HEK293 (cell line): Measurements from ENCODE around the gene BCL7C.

Experiments used
- CTCF ChIA-PET: fragments of 350-600 bp; formaldehyde crosslinking; extraction: SDS; loops from one replicate; lab custom pipeline; 2021; ENCODE audit warnings: antibody characterized with exemption; lab: Yijun Ruan, JAX
- POLR2A ChIA-PET: fragments of 300-600 bp; formaldehyde crosslinking; extraction: SDS; loops from one replicate; lab custom pipeline; 2020; ENCODE audit warnings: antibody characterized with exemption, inconsistent platforms; lab: Yijun Ruan, JAX
- H3K27ac ChIP-seq: fragments of 200-500 bp; sonication (Bioruptor generic); 2 replicates; pipeline ENCODE4 v1.5.1; 2014; ENCODE audit warnings: low read depth, low read length, control low read depth, inconsistent platforms; ENCODE audit errors: extremely low read depth
- H3K36me3 ChIP-seq, 2 experiments: fragments of 200-500 bp in 1 of 2; sonication (Bioruptor generic) in 1 of 2; 1 replicate in 1 of 2; 2 replicates in 1 of 2; pipeline ENCODE4 v1.5.1; 2014 to 2017; ENCODE audit warnings: inconsistent platforms in 2 of 2, low read length in 2 of 2; ENCODE audit not compliant: control insufficient read depth in 2 of 2, insufficient read depth in 1 of 2
- H3K4me1 ChIP-seq: fragments of 200-500 bp; sonication (Bioruptor generic); 2 replicates; pipeline ENCODE4 v1.5.1; 2014; ENCODE audit warnings: mild to moderate bottlenecking, low read length, inconsistent platforms; ENCODE audit not compliant: control insufficient read depth, insufficient read depth
- H3K4me3 ChIP-seq: 2 replicates; pipeline ENCODE4 v1.5.1; 2011; ENCODE audit warnings: low read depth, mild to moderate bottlenecking, control low read depth, low read length, moderate library complexity
- H3K9me3 ChIP-seq: fragments of 200-500 bp; sonication (Bioruptor generic); 2 replicates; pipeline ENCODE4 v1.5.1; 2014; ENCODE audit warnings: low read depth, low read length, inconsistent platforms; ENCODE audit not compliant: control insufficient read depth, insufficient read depth
- ELK4 ChIP-seq: IDR thresholded peaks from 2 replicates; pipeline ENCODE4 v1.6.1; 2011; ENCODE audit warnings: mild to moderate bottlenecking, low read depth, low read length, borderline replicate concordance
- HOXD13 ChIP-seq: sonication (generic); formaldehyde crosslinking; IDR thresholded peaks from 2 replicates; pipeline ENCODE4 v1.8.0; 2022; ENCODE audit warnings: missing genetic modification reagents, borderline replicate concordance
- OSR2 ChIP-seq: fragments of 450-650 bp; formaldehyde crosslinking; IDR thresholded peaks from 2 replicates; pipeline ENCODE4 v1.5.1; 2016; ENCODE audit warnings: missing biosample characterization, missing genetic modification characterization
- PRDM1 ChIP-seq: fragments of 450-650 bp; formaldehyde crosslinking; IDR thresholded peaks from 2 replicates; pipeline ENCODE4; 2016; ENCODE audit warnings: missing biosample characterization, missing genetic modification characterization
- REPIN1 ChIP-seq: fragments of 450-650 bp; formaldehyde crosslinking; IDR thresholded peaks from 2 replicates; pipeline ENCODE4 v1.5.1; 2017; ENCODE audit warnings: missing biosample characterization, missing genetic modification characterization, low read depth
- ZBTB20 ChIP-seq: fragments of 450-650 bp; formaldehyde crosslinking; IDR thresholded peaks from 2 replicates; pipeline ENCODE4 v1.5.1; 2016; ENCODE audit warnings: missing biosample characterization, missing genetic modification characterization
- ZNF140 ChIP-seq: fragments of 450-650 bp; formaldehyde crosslinking; IDR thresholded peaks from 2 replicates; pipeline ENCODE4 v1.5.1; 2016; ENCODE audit warnings: missing biosample characterization, missing genetic modification characterization
- ZNF501 ChIP-seq: fragments of 450-650 bp; formaldehyde crosslinking; IDR thresholded peaks from 2 replicates; pipeline ENCODE4 v1.5.1; 2016; ENCODE audit warnings: missing biosample characterization, missing genetic modification characterization
- ZNF558 ChIP-seq: fragments of 450-650 bp; formaldehyde crosslinking; IDR thresholded peaks from 2 replicates; pipeline ENCODE4 v1.5.1; 2016; ENCODE audit warnings: missing biosample characterization, missing genetic modification characterization
- ZNF600 ChIP-seq: fragments of 450-650 bp; formaldehyde crosslinking; IDR thresholded peaks from 2 replicates; pipeline ENCODE4 v1.5.1; 2016; ENCODE audit warnings: missing biosample characterization, missing genetic modification characterization
- ZNF785 ChIP-seq: fragments of 450-650 bp; formaldehyde crosslinking; IDR thresholded peaks from 2 replicates; pipeline ENCODE4 v1.5.1; 2016; ENCODE audit warnings: missing biosample characterization, missing genetic modification characterization
- TF ChIP-seq, protein P1 (sequence below): fragments of 450-650 bp; formaldehyde crosslinking; IDR thresholded peaks from 2 replicates; pipeline ENCODE4 v1.5.1; 2017; ENCODE audit warnings: missing biosample characterization, missing genetic modification characterization
- TF ChIP-seq, protein P2 (sequence below): fragments of 450-650 bp; formaldehyde crosslinking; IDR thresholded peaks from 2 replicates; pipeline ENCODE4 v1.5.0; 2017; ENCODE audit warnings: missing biosample characterization, missing genetic modification characterization, borderline replicate concordance
- TF ChIP-seq, protein P3 (sequence below): fragments of 450-650 bp; formaldehyde crosslinking; IDR thresholded peaks from 2 replicates; pipeline ENCODE4 v1.5.1; 2016; ENCODE audit warnings: missing biosample characterization, missing genetic modification characterization
- TF ChIP-seq, protein P4 (sequence below): fragments of 450-650 bp; formaldehyde crosslinking; IDR thresholded peaks from 2 replicates; pipeline ENCODE4 v1.5.1; 2016; ENCODE audit warnings: missing biosample characterization, missing genetic modification characterization

Gene BCL7C

GRCh38 chr16:30885196-30885595 is 8.7 kb downstream of the BCL7C start:
- no peak overlapping the region for H3K27ac ChIP-seq
- CTCF ChIA-PET: no interaction called here

DNA sequence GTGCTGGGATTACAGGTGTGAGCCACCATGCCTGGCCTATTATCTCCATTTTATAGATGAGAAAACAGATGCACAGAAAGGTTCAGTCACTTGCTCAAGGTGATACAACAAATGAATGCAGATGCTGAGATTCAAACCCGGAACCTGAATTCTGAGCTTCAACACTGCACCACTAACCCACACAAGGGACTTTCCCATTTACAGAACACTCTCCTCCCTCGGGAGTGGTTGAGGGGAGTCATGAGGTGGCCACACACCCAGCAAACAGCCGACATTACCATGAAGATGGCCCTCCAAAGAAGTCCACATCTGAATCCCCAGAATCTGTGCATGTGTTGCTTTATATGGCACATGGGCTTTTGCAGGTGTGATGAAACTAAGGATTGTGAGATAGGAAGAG is 9.1 kb downstream of the BCL7C start:
- CTCF ChIA-PET: no interaction called here
- Histone ChIP-seq H3K4me1 (no peaks in the 10 kb centered on the region), H3K27ac (no peak overlapping the region), H3K4me3 (no peak overlapping the region)
- TF ChIP-seq OSR2 (tag by site-specific recombination) (no peak), ZNF558 (no peak), ELK4 (no peak), ZBTB20 (tag by site-specific recombination) (peak; percentile 28; the same call in 1 of the 2 replicates), REPIN1 (tag by site-specific recombination) (no peak), PRDM1 (tag by site-specific recombination) (no peak), ZNF501 (tag by site-specific recombination) (no peak), ZNF140 (tag by site-specific recombination) (no peak)
- TF ChIP-seq, protein P1, sequence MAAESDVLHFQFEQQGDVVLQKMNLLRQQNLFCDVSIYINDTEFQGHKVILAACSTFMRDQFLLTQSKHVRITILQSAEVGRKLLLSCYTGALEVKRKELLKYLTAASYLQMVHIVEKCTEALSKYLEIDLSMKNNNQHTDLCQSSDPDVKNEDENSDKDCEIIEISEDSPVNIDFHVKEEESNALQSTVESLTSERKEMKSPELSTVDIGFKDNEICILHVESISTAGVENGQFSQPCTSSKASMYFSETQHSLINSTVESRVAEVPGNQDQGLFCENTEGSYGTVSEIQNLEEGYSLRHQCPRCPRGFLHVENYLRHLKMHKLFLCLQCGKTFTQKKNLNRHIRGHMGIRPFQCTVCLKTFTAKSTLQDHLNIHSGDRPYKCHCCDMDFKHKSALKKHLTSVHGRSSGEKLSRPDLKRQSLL (tag by site-specific recombination): no peak
- TF ChIP-seq, all 188 proteins: peak for 1
- H3K9me3 ChIP-seq: no peaks in the 10 kb centered on the region
- POLR2A ChIA-PET: no interaction called here
- peaks cover 0 to 59% of the 10 kb centered on the region in 2 experiments; a peak in 2 of 3 replicates for H3K36me3 ChIP-seq

More at GRCh38 chr16:30885196-30885595, 8.7 kb downstream of the BCL7C start:
- Histone ChIP-seq H3K4me3 (no peak overlapping the region), H3K9me3 (no peaks in the 10 kb centered on the region), H3K4me1 (no peaks in the 10 kb centered on the region), H3K36me3 (peaks cover 0 to 64% of the 10 kb centered on the region in 2 experiments; a peak in 2 of 3 replicates)
- POLR2A ChIA-PET: no interaction called here
- TF ChIP-seq ZNF600 (tag by site-specific recombination): 0 out of 2 replicates have a peak, but pooled peaks have one; percentile 12
- TF ChIP-seq, protein P2, sequence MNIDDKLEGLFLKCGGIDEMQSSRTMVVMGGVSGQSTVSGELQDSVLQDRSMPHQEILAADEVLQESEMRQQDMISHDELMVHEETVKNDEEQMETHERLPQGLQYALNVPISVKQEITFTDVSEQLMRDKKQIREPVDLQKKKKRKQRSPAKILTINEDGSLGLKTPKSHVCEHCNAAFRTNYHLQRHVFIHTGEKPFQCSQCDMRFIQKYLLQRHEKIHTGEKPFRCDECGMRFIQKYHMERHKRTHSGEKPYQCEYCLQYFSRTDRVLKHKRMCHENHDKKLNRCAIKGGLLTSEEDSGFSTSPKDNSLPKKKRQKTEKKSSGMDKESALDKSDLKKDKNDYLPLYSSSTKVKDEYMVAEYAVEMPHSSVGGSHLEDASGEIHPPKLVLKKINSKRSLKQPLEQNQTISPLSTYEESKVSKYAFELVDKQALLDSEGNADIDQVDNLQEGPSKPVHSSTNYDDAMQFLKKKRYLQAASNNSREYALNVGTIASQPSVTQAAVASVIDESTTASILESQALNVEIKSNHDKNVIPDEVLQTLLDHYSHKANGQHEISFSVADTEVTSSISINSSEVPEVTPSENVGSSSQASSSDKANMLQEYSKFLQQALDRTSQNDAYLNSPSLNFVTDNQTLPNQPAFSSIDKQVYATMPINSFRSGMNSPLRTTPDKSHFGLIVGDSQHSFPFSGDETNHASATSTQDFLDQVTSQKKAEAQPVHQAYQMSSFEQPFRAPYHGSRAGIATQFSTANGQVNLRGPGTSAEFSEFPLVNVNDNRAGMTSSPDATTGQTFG (tag by site-specific recombination): no peak
- TF ChIP-seq, protein P3, sequence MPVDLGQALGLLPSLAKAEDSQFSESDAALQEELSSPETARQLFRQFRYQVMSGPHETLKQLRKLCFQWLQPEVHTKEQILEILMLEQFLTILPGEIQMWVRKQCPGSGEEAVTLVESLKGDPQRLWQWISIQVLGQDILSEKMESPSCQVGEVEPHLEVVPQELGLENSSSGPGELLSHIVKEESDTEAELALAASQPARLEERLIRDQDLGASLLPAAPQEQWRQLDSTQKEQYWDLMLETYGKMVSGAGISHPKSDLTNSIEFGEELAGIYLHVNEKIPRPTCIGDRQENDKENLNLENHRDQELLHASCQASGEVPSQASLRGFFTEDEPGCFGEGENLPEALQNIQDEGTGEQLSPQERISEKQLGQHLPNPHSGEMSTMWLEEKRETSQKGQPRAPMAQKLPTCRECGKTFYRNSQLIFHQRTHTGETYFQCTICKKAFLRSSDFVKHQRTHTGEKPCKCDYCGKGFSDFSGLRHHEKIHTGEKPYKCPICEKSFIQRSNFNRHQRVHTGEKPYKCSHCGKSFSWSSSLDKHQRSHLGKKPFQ (tag by site-specific recombination): no peak
- TF ChIP-seq, protein P4, sequence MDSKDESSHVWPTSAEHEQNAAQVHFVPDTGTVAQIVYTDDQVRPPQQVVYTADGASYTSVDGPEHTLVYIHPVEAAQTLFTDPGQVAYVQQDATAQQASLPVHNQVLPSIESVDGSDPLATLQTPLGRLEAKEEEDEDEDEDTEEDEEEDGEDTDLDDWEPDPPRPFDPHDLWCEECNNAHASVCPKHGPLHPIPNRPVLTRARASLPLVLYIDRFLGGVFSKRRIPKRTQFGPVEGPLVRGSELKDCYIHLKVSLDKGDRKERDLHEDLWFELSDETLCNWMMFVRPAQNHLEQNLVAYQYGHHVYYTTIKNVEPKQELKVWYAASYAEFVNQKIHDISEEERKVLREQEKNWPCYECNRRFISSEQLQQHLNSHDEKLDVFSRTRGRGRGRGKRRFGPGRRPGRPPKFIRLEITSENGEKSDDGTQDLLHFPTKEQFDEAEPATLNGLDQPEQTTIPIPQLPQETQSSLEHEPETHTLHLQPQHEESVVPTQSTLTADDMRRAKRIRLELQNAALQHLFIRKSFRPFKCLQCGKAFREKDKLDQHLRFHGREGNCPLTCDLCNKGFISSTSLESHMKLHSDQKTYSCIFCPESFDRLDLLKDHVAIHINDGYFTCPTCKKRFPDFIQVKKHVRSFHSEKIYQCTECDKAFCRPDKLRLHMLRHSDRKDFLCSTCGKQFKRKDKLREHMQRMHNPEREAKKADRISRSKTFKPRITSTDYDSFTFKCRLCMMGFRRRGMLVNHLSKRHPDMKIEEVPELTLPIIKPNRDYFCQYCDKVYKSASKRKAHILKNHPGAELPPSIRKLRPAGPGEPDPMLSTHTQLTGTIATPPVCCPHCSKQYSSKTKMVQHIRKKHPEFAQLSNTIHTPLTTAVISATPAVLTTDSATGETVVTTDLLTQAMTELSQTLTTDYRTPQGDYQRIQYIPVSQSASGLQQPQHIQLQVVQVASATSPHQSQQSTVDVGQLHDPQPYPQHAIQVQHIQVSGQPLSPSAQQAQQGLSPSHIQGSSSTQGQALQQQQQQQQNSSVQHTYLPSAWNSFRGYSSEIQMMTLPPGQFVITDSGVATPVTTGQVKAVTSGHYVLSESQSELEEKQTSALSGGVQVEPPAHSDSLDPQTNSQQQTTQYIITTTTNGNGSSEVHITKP (tag by site-specific recombination): peak; percentile 72
- TF ChIP-seq ZNF785 (tag by site-specific recombination): no peak
- TF ChIP-seq, protein P1 (tag by site-specific recombination): peak; percentile 57; the same call in 1 of the 2 replicates
- TF ChIP-seq HOXD13 (CRISPR knock-in tag): no peak
